HG03064 (cell line): ENCODE data around the gene SHISA7.
A peak's percentile ranks its signal among the peaks of the same experiment; 100 is the strongest.

Experiments
- ATAC-seq: cut with Tn5 transposase; IDR thresholded peaks from one replicate; pipeline ENCODE4 v1.9.1; 2021; ENCODE audit warnings: low read depth; ENCODE audit not compliant: unreplicated experiment

The SHISA7 gene

DNA sequence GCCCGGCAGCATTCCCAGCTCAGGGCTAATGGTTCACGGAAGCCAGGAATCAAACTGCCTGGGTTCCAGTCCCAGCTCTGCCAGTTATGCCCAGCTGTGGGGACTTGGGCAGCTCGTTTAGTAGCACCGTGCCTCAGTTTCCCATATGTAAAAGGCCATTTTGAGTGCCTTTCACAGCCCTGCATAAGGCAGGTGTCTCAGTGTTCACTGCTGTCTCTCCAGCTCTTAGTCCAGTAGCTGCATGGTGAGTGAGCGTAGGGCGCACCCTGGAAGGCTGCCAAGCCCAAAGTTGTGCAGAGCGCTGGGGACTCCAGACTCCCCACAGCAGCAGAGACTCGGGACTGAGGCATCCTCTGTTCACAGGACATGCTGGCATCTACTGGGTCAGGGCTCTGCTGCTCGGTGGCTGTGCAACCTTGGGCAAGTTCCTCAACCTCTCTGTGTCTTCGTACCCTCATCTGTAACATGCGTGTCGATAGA, 51.9 kb downstream of the SHISA7 start:
- ATAC-seq = no peak

DNA sequence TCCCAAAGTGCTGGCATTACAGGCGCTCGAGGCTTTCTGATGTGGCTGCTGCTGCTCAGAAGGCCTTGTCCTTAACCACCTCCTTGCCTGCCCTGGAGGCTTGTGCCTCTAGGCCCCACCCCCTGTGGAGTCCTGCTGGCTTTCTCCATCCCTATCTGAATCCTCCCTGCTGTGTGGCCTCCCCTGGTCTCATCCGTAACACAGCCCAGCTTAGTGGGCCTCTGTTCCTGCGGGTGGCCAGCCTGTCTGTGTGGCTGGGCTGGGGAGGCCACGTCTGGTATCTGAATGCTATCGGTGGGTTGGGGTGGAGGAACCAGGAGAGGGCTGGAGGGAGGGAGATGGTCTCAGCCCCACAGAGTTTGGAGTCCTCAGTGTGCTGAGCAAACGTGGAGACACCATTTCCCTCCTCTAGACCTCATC, 52.6 kb downstream of the SHISA7 start:
- ATAC-seq = no peak

DNA sequence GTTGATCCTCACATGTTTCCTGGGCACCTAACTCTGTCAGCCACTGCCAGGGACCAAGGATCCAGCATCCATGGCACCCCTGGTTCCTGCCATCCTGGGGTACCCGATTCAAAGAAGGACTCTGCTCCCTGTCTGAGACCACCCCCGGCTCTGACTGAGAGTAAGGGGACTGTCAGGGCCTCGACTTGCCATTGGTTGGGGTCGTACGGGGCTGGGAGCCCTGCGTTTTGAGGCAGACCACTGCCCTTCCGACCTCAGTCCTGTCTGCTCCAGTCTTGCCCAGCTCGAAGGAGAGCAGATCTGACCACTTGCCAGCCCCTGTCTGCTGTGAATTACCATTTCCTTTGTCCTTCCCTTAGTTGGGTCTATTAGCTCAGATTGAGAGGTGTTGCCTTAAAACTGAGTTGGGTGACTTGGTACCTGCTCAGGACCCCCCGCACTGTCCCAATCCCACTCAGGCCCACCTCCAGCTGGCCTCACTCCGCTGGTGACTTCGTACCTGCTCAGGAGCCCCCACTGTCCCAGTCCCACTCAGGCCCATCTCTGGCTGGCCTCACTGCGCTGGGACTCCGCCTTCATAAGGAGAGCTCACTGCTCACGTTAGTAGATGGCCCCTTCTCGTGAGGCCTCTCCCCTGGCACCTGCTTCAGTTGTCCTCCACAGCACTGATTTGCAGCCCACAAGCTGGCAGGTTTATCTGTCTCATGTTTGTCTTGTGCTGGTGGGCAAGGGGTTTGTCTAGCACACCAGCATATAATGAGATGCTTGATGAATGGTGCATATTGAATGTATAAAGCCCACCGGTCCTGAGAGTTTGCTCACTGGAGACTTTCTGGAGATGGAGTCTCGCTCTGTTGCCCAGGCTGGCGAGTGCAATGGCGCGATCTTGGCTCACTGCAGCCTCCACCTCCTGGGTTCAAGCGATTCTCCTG, 53.4 kb downstream of the SHISA7 start:
- no peak for ATAC-seq

- no peak for ATAC-seq
Observed at GRCh38 chr19:55387736-55388497, 55.2 kb downstream of the SHISA7 start.

DNA sequence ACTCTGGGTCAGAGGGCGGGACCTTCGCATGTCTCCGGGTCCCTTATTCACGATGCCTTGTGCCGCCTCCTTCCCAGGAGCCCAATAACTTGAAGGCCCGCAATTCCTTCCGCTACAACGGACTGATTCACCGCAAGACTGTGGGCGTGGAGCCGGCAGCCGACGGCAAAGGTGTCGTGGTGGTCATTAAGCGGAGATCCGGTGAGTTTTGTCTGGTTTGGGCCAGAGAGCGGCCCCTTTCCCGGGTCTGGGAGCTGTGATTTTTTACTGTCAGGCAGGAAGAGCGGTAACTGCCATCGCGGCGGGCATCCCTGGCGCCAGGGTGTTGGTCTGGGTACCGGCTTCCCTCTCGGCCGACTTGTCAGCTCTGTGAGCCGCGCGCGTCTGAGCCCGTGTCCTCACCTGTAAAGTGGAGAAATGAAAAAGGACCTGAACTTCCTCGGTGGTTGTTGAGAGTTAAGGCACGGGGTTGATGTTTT, 56.6 kb downstream of the SHISA7 start:
- ATAC-seq = no peak

GRCh38 chr19:55385724-55386492, 57.2 kb downstream of the SHISA7 start, which contains the start of gene RPL28:
RPL28 (plus strand) TSS chr19:55385932; CDS start chr19:55386358, 426 bp downstream.
- peak; percentile 52 for ATAC-seq

GRCh38 chr19:55384920-55385723, 58.0 kb downstream of the SHISA7 start:
- peak; percentile 57 for ATAC-seq

DNA sequence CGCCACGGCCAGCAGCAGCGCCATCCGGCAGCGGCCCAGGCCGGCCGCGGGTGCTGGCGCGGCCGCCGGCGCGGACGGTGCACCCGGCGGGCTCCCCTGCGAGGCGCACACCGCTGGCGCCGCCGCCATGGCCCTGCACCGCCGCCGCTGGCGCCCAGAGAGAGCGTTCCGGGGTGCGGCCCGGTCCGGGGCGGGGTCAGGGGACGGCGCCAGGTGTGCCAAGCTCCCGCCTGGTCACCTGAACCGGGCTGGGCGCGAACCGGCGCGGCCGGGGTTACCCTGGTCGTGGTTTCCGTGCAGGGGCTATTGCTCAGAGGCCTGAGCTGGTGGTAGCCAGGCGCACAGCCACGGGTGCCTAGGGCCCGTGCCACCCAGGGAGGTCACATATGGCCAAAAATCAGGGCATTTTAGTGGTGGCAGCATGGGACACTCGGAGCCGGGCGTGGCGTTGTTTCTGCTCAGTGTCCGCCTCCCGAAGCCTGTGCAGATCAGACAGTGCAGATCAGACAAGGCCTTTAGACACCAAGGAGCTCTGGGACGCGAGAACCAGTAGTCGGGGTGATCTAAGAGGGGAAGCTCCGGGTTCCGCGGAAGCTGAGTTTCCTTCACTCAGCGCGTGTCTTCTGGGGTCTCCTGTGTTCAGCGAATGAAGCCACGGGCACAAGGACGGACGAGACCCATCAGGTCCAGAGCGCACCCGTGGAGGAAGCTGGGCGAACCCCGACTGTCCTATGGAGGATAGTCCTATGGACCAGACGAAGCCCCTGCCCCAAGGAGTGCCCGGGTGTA, 58.8 kb downstream of the SHISA7 start, which contains the start of gene TMEM238:
TMEM238 (minus strand) TSS at position 162 of the 789 bp plus-strand sequence; CDS start at position 129, 33 bp downstream.
- no peak for ATAC-seq

GRCh38 chr19:55383279-55384130, 59.6 kb downstream of the SHISA7 start:
- ATAC-seq = no peak

- no peak for ATAC-seq
Observed at GRCh38 chr19:55382522-55383054, 60.5 kb downstream of the SHISA7 start.

- ATAC-seq = no peak
Observed at GRCh38 chr19:55382013-55382412, 61.1 kb downstream of the SHISA7 start.

DNA sequence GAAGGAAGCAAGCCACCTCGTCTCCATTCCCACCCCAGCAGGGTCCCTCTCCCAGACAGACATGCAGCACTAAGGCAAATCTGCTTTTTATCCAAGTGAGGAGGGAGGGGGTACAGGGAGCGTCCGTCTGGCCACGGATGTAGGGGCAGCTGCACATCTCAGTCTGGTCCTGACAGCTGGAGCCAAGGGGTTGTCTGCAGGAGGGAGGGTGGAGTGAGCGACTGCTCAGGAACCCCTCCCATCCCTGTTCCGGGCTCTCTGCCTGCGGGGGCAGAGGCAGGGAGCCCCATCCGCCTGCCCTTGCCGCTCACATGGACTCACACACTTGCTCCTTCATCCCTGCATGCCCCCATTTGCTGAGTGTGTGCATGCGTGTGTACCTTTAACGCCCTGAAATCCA, 63.9 kb downstream of the SHISA7 start:
- ATAC-seq = no peak
